Natural killer cell treated with Interleukin-12 subunit alpha and Interleukin-12 subunit beta and Interleukin-15 and Interleukin-18, amount 100 ng/mL, for 72 hours (primary cell): ENCODE measurements around the gene SLC31A1. TPM values are rescaled to one million over a fixed set of nuclear protein-coding genes. Genes with fewer than 3 reads are reported as not detected.

ENCODE experiments used
- ATAC-seq, 2 donors: fragments of 150-1000 bp; cut with Tn5 transposase in 1 of 2; sonication (Bioruptor Pico), chemical (Tn5 transposase) in 1 of 2; 2 replicates each; pipeline ENCODE4 v1.10.0; 2021
- DNase-seq: peaks from one replicate; pipeline ENCODE4 v3.0.0; 2022; ENCODE audit warnings: low spot score
- H3K27ac Mint-ChIP-seq, 2 donors: 1 replicate in 1 of 2; 2 replicates in 1 of 2; pipeline ENCODE4 v1.8.0; 2022; ENCODE audit warnings: mixed read lengths in 2 of 2, mild to moderate bottlenecking in 1 of 2, moderate library complexity in 1 of 2
- H3K27me3 Mint-ChIP-seq, 2 donors: 1 replicate in 1 of 2; 2 replicates in 1 of 2; pipeline ENCODE4 v1.8.0; 2022; ENCODE audit warnings: mixed read lengths in 2 of 2
- H3K36me3 Mint-ChIP-seq: one replicate; pipeline ENCODE4 v1.8.0; 2022; ENCODE audit warnings: mixed read lengths
- H3K4me1 Mint-ChIP-seq, 2 donors: 1 replicate in 1 of 2; 2 replicates in 1 of 2; pipeline ENCODE4 v1.8.0; 2022; ENCODE audit warnings: low read depth in 2 of 2, mixed read lengths in 2 of 2, mild to moderate bottlenecking in 1 of 2
- H3K4me3 Mint-ChIP-seq: one replicate; pipeline ENCODE4 v1.8.0; 2022; ENCODE audit warnings: mixed read lengths
- H3K9me3 Mint-ChIP-seq: 2 replicates; pipeline ENCODE4 v1.8.0; 2022; ENCODE audit warnings: mixed read lengths
- total RNA-seq, 2 donors: library from RNA; stranded (reverse); gene quantifications; one replicate each; pipeline ENCODE4 v1.2.3, GENCODE V29; 2022

The SLC31A1 gene
- total RNA-seq, 2 donors from 2014 or later: 20.0 to 20.5 TPM

- no peak for ATAC-seq
- Mint-ChIP-seq H3K9me3 (no peaks in the 10 kb centered on the region), H3K4me3 (no peak overlapping the region), H3K36me3 (peaks cover 8% of the 10 kb centered on the region), H3K27ac (no peak overlapping the region), H3K27me3 (no peaks in the 10 kb centered on the region), H3K4me1 (no peaks in the 10 kb centered on the region)
- DNase-seq: no peak
Observed at GRCh38 chr9:113255438-113255837, 34.1 kb downstream of the SLC31A1 start.

- Mint-ChIP-seq H3K27me3 (no peaks in the 10 kb centered on the region), H3K36me3 (peaks cover 13% of the 10 kb centered on the region), H3K9me3 (no peaks in the 10 kb centered on the region), H3K4me1 (no peaks in the 10 kb centered on the region), H3K27ac (no peak overlapping the region), H3K4me3 (no peak overlapping the region)
- ATAC-seq: no peak
- DNase-seq: no peak
Observed at GRCh38 chr9:113257863-113258262, 36.5 kb downstream of the SLC31A1 start.

- Mint-ChIP-seq H3K4me1 (no peaks in the 10 kb centered on the region), H3K36me3 (peaks cover 13% of the 10 kb centered on the region), H3K27ac (no peak overlapping the region), H3K27me3 (no peaks in the 10 kb centered on the region), H3K4me3 (no peak overlapping the region), H3K9me3 (no peaks in the 10 kb centered on the region)
- no peak for ATAC-seq
- DNase-seq: no peak
Observed at GRCh38 chr9:113258282-113258681, 36.9 kb downstream of the SLC31A1 start.

DNA sequence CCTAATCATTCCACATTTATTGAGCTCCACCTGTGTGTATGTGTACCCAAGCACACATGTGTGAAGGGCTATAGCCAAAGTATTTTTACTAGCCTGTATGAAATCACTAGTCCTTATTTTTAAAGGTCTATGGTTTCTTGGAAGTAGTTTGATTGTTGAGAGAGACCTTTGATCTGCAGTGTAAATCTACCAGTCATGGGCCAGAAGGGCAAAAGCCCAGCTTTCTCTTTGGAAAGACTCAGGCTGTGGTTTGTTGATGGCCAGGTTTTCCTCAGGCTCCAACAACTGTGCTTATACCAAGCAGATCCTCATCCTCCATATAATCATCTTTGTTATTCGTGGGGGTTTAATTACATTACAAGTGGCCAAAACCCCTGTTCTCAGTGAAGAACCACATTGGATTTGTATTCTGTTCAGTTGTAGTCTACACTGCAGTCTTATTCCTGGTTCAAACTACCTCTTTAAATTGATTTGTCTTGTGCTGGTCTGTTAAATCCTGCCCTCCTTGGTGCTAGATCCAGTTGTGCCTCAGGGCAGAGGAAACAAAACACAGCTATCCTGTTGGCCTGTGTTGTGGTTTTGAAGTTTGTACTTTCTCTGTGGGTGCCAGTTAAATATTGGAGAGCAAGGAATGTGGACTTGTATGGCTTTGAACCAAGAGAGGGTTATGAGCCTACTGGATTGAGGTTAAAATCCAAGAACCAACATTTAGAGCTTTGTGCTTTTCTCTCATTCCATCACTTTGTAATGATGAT is 40.8 kb downstream of the SLC31A1 start:
- Mint-ChIP-seq H3K4me3 (no peak overlapping the region), H3K4me1 (no peaks in the 10 kb centered on the region), H3K27ac (no peak overlapping the region), H3K9me3 (no peaks in the 10 kb centered on the region), H3K27me3 (no peaks in the 10 kb centered on the region), H3K36me3 (peaks cover 13% of the 10 kb centered on the region)
- no peak for ATAC-seq
- DNase-seq: no peak

GRCh38 chr9:113266174-113266573 is 44.8 kb downstream of the SLC31A1 start:
- no peak for ATAC-seq
- Mint-ChIP-seq H3K36me3 (peaks cover 21% of the 10 kb centered on the region), H3K4me1 (peaks cover 12% of the 10 kb centered on the region in 2 donors), H3K27ac (no peak overlapping the region), H3K4me3 (no peak overlapping the region), H3K9me3 (no peaks in the 10 kb centered on the region), H3K27me3 (no peaks in the 10 kb centered on the region)
- no peak for DNase-seq

- ATAC-seq (no peak), DNase-seq (no peak)
- peaks cover 21% of the 10 kb centered on the region for H3K36me3 Mint-ChIP-seq
- H3K27me3 Mint-ChIP-seq: no peaks in the 10 kb centered on the region
- H3K4me1 Mint-ChIP-seq: peaks cover 12% of the 10 kb centered on the region in 2 donors
- no peaks in the 10 kb centered on the region for H3K9me3 Mint-ChIP-seq
- H3K27ac Mint-ChIP-seq: no peak overlapping the region
- H3K4me3 Mint-ChIP-seq: no peak overlapping the region
Observed at GRCh38 chr9:113267911-113268566, 46.7 kb downstream of the SLC31A1 start.

GRCh38 chr9:113269355-113269754 is 48.0 kb downstream of the SLC31A1 start:
- DNase-seq (no peak), ATAC-seq (no peak)
- Mint-ChIP-seq H3K9me3 (no peaks in the 10 kb centered on the region), H3K4me1 (peaks cover 12 to 20% of the 10 kb centered on the region in 2 donors), H3K27ac (peak overlapping the region in 1 of 2 donors; percentile 6), H3K36me3 (peaks cover 25% of the 10 kb centered on the region), H3K27me3 (no peaks in the 10 kb centered on the region), H3K4me3 (no peak overlapping the region)

DNA sequence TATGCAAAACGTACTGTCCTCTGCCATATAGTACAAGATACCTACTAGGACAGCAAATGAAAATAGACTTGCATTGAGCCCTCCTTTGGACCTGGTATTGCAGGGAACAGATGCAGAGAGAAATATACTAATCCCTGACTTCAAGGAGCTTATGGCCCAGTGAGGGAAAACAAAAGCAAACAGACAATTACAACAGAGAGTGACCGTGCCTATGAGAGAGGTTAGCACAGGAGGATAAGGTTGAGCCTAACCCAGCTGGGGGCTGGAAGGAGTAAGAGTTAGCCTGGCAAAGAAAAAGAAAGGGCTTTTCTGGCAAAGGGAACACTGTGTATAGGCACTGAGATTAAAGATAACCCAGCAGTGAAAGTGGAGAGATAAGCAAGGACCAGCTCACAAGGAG is 48.5 kb downstream of the SLC31A1 start:
- DNase-seq (no peak), ATAC-seq (no peak)
- Mint-ChIP-seq H3K27ac (peak overlapping the region in 1 of 2 donors; percentile 6), H3K9me3 (no peaks in the 10 kb centered on the region), H3K27me3 (no peaks in the 10 kb centered on the region), H3K36me3 (peaks cover 25% of the 10 kb centered on the region), H3K4me1 (peaks cover 12 to 20% of the 10 kb centered on the region in 2 donors), H3K4me3 (no peak overlapping the region)

GRCh38 chr9:113274474-113275156 is 53.3 kb downstream of the SLC31A1 start:
- H3K36me3 Mint-ChIP-seq: peaks cover 29% of the 10 kb centered on the region
- no peaks in the 10 kb centered on the region for H3K9me3 Mint-ChIP-seq
- H3K4me1 Mint-ChIP-seq: peaks cover 16 to 23% of the 10 kb centered on the region in 2 donors
- no peak overlapping the region for H3K27ac Mint-ChIP-seq
- peak; percentile 69 for DNase-seq
- no peaks in the 10 kb centered on the region for H3K27me3 Mint-ChIP-seq
- ATAC-seq: peak; percentile 1 to 2
- H3K4me3 Mint-ChIP-seq: no peak overlapping the region

DNA sequence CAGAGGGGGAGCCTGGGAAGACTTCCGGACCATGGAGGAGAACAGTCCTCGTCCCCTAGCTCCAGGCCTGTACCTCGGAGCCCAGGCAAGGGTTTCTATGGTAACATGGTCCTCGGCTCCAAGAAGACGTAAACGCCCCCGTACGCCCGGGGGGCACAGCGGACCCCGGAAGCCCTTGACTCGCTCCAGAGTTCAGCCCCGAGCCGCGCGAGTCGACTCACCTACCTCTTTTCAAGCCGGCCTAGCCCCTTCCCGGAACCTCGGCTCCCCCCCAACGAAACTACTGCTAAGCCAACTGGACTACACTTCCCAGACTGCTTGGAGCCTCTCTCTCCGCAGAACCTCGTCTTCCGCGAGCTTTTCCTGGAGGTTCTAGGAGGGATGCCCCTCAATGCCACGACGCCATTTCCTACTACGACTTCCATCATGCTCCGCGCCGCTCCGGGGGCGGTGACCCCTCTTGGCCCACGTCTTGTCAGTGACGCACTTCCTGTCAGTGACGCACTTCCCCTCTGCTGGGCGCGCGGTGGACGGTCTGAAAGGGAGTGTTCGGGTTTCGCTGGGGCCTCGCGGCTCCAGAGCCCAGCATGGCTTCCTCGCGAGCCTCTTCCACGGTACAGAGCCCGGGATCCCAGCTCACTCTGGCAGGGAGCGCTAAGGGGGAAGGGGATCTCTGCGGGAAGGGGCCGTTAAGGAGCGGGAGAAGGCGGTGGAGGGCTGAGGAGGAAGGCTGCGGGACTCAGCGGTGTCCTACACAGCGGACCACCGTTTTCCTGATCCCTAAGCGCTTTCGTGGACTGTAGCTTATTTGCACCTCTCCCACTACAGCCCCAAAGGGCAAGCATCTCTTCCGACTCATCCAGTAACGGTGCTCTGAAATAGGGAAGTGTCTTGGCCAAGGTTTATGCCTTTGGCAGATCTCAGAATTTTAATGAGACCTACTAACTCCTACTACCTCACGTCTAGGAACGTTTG is 54.1 kb downstream of the SLC31A1 start, which contains the start of the genes CDC26 and PRPF4:
Gene CDC26, minus strand, starts transcription at position 416 of the 975 bp plus-strand sequence. CDS start 3,065 bp downstream, outside the sequence.
Gene PRPF4, plus strand, starts transcription at position 502 of the 975 bp plus-strand sequence. Its CDS starts 86 bp downstream, at position 588.
- Mint-ChIP-seq H3K27me3 (no peaks in the 10 kb centered on the region), H3K9me3 (no peaks in the 10 kb centered on the region), H3K4me1 (peaks cover 19 to 26% of the 10 kb centered on the region in 2 donors), H3K36me3 (peaks cover 29% of the 10 kb centered on the region), H3K4me3 (no peak within 1 kb of the TSS), H3K27ac (no peak within 1 kb of the TSS)
- ATAC-seq: peak; percentile 99
- DNase-seq: peak; percentile 97

DNA sequence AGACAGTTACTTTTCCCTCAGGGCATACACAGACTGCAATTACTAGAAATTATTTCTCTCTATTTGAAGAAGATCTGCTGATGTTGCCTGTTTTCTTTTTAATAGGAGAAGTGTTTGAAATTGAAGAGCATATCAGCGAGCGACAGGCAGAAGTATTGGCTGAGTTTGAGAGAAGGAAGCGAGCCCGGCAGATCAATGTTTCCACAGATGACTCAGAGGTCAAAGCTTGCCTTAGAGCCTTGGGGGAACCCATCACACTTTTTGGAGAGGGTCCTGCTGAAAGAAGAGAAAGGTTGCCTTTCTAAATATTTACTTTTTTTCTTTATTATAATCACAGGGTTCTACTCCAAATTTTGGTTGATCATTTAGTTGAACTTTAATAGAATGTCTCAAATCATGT is 57.5 kb downstream of the SLC31A1 start:
- no peak for ATAC-seq
- no peak for DNase-seq
- Mint-ChIP-seq H3K36me3 (peaks cover 44% of the 10 kb centered on the region), H3K4me1 (peaks cover 16 to 23% of the 10 kb centered on the region in 2 donors), H3K27me3 (no peaks in the 10 kb centered on the region), H3K27ac (peak overlapping the region in 1 of 2 donors; percentile 25), H3K4me3 (no peak overlapping the region), H3K9me3 (no peaks in the 10 kb centered on the region)

- Mint-ChIP-seq H3K4me1 (peaks cover 12 to 23% of the 10 kb centered on the region in 2 donors), H3K4me3 (no peak overlapping the region), H3K9me3 (no peaks in the 10 kb centered on the region), H3K36me3 (peaks cover 56% of the 10 kb centered on the region), H3K27me3 (no peaks in the 10 kb centered on the region), H3K27ac (no peak overlapping the region)
- ATAC-seq (no peak), DNase-seq (no peak)
Observed at GRCh38 chr9:113281356-113281755, 60.0 kb downstream of the SLC31A1 start.

GRCh38 chr9:113289091-113289490 is 67.7 kb downstream of the SLC31A1 start:
- ATAC-seq (no peak), DNase-seq (no peak)
- Mint-ChIP-seq H3K36me3 (peaks cover 56% of the 10 kb centered on the region), H3K4me3 (no peak overlapping the region), H3K27me3 (no peaks in the 10 kb centered on the region), H3K4me1 (no peaks in the 10 kb centered on the region), H3K9me3 (no peaks in the 10 kb centered on the region), H3K27ac (no peak overlapping the region)
